Inferior parietal cortex (tissue), 1 donor: ENCODE results near the gene HPS6.

Experiments
- DNase-seq: peaks from one replicate; pipeline ENCODE4 v3.0.0-alpha.2; 2016; ENCODE audit errors: extremely low spot score

HPS6 gene

DNA sequence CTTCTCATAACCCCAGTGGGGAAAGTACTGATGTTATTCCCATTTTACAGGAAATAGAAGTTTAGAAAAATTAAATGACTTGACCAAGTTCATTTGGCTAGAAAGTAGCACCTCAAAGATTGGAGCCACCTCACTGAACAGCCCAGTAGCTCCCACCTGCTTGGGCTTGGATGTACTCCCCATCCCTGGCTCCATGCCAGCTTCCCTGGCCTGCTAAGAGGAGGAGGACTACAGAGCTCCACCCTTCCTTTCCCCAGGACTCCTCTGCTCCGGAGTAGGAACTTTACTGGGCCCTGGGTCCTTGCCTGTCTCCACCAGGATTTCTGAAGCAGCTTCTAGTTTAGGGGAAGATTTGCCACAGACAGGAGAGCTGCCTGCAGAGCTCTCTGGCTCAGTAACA, 3.1 kb downstream of the HPS6 start:
- DNase-seq, result no peak

DNA sequence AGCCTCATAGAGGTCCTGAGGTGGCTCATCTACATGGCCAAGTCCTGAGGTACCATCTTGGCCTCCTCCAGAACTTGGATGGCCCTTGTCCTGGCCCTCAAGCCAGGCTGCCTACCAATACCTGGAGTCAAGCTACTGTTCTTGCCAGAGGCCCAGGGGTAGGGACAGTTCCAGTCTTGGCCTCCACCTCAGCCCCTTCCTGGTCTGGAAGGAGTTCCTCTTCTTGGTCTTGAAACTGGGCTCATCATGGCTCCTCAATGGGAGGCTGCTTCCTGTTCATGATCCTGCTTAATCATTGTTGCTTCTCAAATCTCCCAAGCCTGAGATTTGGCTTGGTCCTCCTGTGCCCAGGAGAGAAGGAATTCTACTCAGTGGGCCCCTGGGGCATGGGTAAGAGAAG, 3.9 kb downstream of the HPS6 start:
- no peak for DNase-seq

- DNase-seq, result peak; percentile 90
These were observed 7.8 kb downstream of the HPS6 start for GRCh38 chr10:102072673-102073527.

GRCh38 chr10:102083541-102083940, 18.4 kb downstream of the HPS6 start:
- DNase-seq, result no peak

- no peak for DNase-seq
These were observed 20.2 kb downstream of the HPS6 start for GRCh38 chr10:102085336-102085735.

DNA sequence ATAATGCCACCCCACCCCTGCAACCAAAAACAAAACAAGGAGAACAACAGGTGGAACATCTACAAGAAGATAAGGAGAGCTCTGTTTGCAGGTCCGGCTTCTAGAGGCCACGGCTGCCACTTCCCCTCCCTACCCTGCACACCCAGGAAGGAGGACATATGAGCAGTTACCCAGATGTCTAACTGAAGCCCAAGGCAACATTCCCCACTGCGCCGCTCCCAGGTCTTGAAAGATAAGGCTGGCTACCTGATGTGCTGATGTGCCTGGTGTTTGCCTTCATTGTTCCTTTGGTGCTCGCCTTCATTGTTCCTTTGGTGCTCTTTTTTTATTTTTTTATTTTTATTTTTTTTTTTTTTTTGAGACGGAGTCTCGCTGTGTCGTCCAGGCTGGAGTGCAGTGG, 21.0 kb downstream of the HPS6 start:
- DNase-seq, result no peak

DNA sequence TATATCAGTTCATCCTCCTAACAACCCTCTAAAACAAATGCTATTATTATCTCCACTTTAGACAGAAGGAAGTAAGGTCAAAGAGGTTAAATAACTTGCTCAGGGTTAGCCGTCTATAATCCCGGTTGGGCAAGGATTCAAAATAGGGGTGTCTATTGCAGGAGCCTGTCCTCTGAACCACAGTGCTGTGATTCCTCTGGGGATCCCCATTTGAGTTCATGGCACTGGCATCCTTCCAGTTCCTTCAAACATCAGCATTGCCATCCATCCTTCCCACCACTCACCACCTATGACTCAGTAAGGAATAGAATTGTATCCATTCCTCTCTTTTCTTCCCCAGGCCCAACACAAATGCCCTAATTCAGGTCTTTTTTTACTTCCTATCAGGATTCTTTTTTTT, 25.6 kb downstream of the HPS6 start:
- no peak for DNase-seq

GRCh38 chr10:102096449-102096848, 31.3 kb downstream of the HPS6 start:
- no peak for DNase-seq

- DNase-seq, result no peak
These were observed 36.0 kb downstream of the HPS6 start for GRCh38 chr10:102101152-102101551.

GRCh38 chr10:102102421-102102820, 37.3 kb downstream of the HPS6 start:
- DNase-seq, result no peak

DNA sequence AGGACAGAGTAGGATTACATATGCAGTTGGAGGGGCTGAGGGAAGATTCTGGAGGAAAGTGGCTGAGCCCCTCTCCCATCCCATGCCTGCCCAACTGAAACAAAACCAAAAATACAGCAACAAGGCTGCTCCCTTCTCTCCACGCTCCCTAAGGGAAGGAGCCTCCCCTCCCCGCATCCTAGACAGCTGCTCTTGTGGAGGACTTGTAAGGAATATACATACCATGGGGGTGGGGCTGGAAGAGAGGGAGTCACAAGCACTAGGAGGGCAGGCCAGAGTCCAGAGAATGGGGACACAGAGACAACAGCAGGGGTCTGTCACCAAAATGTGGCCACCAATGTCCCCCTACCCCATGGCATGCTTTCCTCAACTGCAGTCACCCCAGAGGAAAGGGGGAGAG, 41.8 kb downstream of the HPS6 start:
- no peak for DNase-seq

DNA sequence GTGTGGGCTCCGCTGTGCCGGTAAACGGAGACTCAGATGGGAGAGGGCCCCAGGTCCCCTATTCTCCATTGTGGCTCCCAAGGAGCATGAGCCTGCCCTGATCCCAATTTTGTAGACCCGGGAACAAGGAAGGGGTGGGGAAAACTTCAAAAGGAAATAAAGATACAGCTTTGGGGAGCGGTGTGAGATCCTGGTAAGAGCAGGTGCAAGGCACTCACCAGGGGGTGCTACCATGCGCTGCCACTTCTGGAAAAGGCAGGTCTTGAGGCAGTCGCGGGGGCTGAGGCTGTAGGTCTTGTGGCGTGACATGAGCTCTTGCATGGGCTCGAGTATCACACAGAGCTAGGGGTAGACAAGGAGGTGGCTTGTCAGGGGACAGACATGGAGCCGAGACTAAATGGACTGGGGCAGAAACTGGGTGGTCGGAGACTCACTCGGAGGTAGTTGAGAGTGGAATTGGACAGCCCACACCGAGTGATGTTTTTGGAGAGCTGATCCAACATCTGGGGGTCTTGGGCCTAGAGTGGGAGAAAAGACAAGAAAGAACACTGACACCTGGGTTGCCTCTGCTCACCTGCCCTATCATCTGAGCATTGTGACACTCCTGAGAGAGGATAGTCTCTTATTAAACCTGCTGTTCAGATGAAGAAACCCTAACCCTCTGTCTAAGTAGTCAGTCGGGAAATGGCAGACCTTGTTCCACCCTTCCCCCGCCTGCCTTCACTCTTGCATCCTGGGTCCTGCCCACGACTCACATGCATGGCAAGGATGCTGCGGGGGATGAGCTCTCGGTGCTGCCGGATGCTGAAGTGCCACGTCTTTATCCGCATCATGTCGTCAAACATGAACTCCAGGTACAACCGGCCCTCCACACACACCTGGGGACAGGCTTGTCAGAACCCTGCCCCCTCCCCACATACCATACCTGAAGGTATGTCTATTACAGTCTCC, 44.3 kb downstream of the HPS6 start:
- no peak for DNase-seq

GRCh38 chr10:102111276-102111675, 46.1 kb downstream of the HPS6 start:
- no peak for DNase-seq

DNA sequence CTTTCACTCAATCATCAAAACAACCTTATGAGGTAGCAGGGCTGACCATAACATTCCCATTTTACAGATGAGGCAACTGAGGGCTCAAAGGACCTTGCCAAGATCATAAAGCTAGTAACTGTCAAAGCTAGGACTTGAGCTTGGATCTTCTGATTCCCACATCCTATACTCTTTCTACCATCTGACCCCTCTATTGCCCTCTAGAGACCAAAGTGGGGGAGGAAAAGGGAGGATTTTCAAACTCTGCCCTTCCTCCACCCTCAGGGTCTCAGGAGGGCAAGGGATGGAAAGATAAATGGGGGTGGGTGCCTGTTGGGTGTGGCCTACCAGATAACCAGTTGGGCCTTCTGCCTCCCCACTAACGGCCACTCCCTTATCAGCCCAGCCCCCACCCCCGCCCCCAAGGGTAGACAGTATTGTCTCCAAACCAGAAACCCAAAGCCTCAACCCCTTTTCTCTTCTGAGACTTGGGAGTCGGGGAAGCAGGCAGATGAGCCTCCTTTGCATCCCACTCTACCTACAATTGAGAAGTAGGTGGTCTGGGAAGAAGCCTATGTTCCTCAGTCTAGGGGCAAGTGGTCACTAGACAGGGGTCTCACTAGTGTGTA, 47.2 kb downstream of the HPS6 start:
- peak; percentile 15 for DNase-seq

DNA sequence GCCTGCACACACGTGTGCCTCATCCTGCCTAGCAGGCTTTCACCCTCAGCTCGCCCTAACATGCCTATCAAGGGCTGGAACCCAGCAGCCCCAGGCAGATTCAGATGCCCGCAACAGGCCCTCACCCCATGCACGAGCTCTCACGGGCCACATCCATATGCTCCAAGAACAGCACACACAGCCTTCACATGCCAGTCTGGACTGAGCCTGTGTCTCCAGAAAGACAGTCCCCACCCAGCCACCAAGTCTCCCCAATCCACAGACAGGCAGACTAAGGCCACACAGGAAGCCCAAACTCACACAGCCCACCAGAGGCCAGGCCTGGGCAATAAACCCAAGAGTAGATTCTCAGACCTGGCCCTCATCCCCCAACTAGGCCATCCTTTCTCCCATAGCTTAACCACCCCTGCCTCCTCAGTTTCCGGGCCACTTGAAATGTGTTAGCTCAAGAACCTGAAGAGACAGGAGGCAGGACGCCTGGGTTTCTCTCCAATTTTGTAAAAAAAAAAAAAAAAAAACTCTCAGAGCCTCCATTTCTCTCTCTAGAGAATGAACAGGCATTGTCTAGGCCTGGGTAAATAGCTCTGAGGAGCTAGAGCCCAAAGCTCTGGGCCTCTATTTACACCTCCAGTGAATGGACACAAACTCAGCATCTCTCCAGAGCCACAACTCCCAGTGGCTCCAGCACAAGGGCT, 48.3 kb downstream of the HPS6 start:
- DNase-seq, result no peak

GRCh38 chr10:102113956-102114857, 49.1 kb downstream of the HPS6 start:
- no peak for DNase-seq

GRCh38 chr10:102114861-102115618, 49.9 kb downstream of the HPS6 start:
- peak; percentile 90 for DNase-seq

DNA sequence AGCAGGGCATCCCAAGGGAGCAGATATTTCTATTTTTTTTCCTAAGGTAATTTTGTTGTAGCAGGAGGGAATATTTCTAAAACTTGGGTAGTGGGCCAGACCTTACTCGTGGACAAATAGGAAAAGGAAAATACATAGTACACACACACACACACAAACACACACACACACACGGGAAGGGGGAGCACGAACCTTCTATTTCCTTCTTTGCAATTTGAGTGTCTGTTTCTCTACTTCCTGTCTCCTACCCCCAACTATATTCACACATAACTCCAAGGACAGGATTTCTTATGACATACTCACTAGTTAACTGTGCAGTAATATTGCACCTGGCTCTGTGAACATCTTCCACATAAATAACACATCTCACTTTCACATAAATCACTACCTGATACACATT, 50.6 kb downstream of the HPS6 start:
- DNase-seq, result no peak

DNA sequence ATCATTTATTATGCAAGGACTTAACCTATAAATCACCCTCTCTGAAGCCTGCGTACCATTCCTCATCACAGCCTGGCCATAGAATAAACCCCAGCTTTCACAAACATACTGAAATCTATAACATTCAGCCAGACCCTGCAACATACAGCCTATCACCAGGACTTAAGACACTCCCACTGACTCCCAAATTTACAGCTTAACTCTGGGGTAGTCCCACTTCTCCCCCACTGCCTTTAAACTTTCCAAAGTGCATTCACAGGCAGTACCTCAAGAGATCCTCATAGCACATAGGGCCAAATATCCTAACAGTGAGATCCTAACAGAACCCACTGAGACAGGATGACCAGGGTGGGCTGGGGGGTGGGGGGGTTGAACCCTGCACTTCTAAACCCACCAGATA, 51.5 kb downstream of the HPS6 start:
- no peak for DNase-seq
